ENCODE results near the gene COL24A1.

COL24A1 gene

DNA sequence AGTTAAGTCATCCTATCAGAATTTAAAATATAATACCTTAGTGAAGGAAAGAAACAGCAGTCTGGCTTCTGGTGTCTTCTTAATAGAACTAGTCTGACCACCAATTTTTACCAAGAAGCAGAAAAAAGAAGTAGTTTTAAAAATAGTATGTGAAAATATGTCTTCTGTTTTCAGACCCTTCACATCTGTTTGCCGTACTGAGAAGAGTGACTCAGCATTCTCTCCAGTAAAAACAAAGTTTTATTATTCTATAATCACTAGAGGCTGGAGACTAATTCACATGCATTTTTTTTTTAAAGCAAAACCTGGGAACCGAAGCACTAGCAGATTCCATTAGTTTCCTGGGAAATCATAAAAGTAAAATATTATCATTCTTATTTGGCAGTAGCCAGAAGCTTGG lies 163.8 kb downstream of the COL24A1 start:
- no peak overlapping the region for H3K27ac ChIP-seq
- no peak overlapping the region for H3K4me3 ChIP-seq (ENCODE audit: low read depth, low read length)
- no peaks in the 10 kb centered on the region for H3K36me3 ChIP-seq
- no peaks in the 10 kb centered on the region for H3K9me3 ChIP-seq (ENCODE audit: severe bottlenecking)
- no peaks in the 10 kb centered on the region for H3K27me3 ChIP-seq (ENCODE audit: insufficient read depth, low read depth, severe bottlenecking)
- DNase-seq, result no peak
- TF ChIP-seq, protein P1, sequence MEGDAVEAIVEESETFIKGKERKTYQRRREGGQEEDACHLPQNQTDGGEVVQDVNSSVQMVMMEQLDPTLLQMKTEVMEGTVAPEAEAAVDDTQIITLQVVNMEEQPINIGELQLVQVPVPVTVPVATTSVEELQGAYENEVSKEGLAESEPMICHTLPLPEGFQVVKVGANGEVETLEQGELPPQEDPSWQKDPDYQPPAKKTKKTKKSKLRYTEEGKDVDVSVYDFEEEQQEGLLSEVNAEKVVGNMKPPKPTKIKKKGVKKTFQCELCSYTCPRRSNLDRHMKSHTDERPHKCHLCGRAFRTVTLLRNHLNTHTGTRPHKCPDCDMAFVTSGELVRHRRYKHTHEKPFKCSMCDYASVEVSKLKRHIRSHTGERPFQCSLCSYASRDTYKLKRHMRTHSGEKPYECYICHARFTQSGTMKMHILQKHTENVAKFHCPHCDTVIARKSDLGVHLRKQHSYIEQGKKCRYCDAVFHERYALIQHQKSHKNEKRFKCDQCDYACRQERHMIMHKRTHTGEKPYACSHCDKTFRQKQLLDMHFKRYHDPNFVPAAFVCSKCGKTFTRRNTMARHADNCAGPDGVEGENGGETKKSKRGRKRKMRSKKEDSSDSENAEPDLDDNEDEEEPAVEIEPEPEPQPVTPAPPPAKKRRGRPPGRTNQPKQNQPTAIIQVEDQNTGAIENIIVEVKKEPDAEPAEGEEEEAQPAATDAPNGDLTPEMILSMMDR (IDR thresholded peaks at IDR 0.05; ENCODE audit: low read depth, low read length), result no peak

- Histone ChIP-seq H3K27ac (no peak overlapping the region), H3K9me3 (ENCODE audit: severe bottlenecking) (no peaks in the 10 kb centered on the region), H3K27me3 (ENCODE audit: insufficient read depth, low read depth, severe bottlenecking) (no peaks in the 10 kb centered on the region), H3K36me3 (no peaks in the 10 kb centered on the region), H3K4me3 (ENCODE audit: low read depth, low read length) (no peak overlapping the region)
- TF ChIP-seq, protein P1 (IDR thresholded peaks at IDR 0.05; ENCODE audit: low read depth, low read length), result no peak
- no peak for DNase-seq
These were observed 165.3 kb downstream of the COL24A1 start for GRCh38 chr1:85991261-85991660.

- Histone ChIP-seq H3K9me3 (ENCODE audit: severe bottlenecking) (no peaks in the 10 kb centered on the region), H3K27me3 (ENCODE audit: insufficient read depth, low read depth, severe bottlenecking) (no peaks in the 10 kb centered on the region), H3K36me3 (no peaks in the 10 kb centered on the region), H3K4me3 (ENCODE audit: low read depth, low read length) (no peak overlapping the region), H3K27ac (no peak overlapping the region)
- DNase-seq, result no peak
- TF ChIP-seq, protein P1 (IDR thresholded peaks at IDR 0.05; ENCODE audit: low read depth, low read length), result no peak
These were observed 171.9 kb downstream of the COL24A1 start for GRCh38 chr1:85984636-85985035.

- TF ChIP-seq, protein P1 (IDR thresholded peaks at IDR 0.05; ENCODE audit: low read depth, low read length), result no peak
- no peak overlapping the region for H3K4me3 ChIP-seq (ENCODE audit: low read depth, low read length)
- H3K27me3 ChIP-seq (ENCODE audit: insufficient read depth, low read depth, severe bottlenecking), result no peaks in the 10 kb centered on the region
- DNase-seq, result no peak
- no peaks in the 10 kb centered on the region for H3K36me3 ChIP-seq
- H3K9me3 ChIP-seq (ENCODE audit: severe bottlenecking), result no peaks in the 10 kb centered on the region
- H3K27ac ChIP-seq, result no peak overlapping the region
These were observed 173.3 kb downstream of the COL24A1 start for GRCh38 chr1:85983316-85983715.

DNA sequence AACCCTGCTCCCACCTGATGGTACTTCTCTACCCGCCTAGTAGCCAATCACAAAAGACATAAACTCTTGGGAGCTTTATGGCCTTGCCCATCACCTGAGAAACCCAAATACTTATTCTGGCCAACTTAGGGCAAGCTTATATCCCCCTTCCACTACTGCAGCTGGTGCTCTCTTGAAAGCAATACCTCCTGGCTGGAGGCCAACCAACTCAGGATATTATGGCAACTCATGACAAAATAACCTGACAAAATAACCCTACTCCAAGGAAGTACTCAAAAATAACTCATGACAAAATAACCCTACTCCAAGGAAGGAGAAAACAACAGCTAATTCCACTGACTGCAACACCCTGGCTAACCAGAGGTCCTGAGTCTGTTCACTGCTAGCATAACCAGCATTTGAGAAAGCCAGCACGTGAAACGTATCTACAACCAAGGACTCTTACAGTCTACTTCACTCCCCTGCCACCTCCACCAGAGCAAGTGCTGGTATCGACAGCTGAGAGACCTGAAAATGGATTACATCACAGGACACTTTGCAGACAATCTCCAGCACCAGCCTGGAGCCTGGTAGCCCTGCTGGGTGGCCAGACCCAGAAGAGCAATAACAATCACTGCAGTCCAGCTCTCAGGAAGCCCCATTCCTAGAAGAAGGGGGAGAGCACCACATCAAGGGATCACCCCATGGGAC lies 179.9 kb downstream of the COL24A1 start:
- no peak for DNase-seq
- no peaks in the 10 kb centered on the region for H3K27me3 ChIP-seq (ENCODE audit: insufficient read depth, low read depth, severe bottlenecking)
- TF ChIP-seq, protein P1 (IDR thresholded peaks at IDR 0.05; ENCODE audit: low read depth, low read length), result no peak
- H3K9me3 ChIP-seq (ENCODE audit: severe bottlenecking), result no peaks in the 10 kb centered on the region
- no peak overlapping the region for H3K4me3 ChIP-seq (ENCODE audit: low read depth, low read length)
- no peak overlapping the region for H3K27ac ChIP-seq
- H3K36me3 ChIP-seq, result no peaks in the 10 kb centered on the region

DNA sequence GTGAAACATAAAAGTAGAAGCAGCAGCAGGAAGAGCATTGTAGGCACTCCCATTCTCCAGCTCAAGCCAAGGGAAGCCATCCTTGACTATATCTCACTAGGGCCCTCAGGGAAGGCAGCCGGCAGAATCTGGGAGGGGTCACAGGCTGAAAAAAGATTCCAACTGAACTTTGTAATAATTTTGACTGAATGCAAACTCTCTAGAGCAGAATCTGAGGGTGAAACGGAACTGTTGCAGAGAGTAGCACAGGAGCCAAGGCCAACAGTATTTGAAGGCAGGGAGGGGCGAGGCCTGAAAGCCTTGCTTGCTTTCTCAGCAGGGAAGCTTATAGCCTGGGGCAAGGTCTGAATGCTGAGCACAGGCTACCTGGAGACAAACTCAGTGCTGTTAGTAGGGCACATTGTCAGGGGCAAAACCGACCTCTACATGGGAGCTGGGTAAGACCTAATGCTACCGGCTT lies 180.6 kb downstream of the COL24A1 start:
- Histone ChIP-seq H3K4me3 (ENCODE audit: low read depth, low read length) (no peak overlapping the region), H3K9me3 (ENCODE audit: severe bottlenecking) (no peaks in the 10 kb centered on the region), H3K27ac (no peak overlapping the region), H3K27me3 (ENCODE audit: insufficient read depth, low read depth, severe bottlenecking) (no peaks in the 10 kb centered on the region), H3K36me3 (no peaks in the 10 kb centered on the region)
- TF ChIP-seq, protein P1 (IDR thresholded peaks at IDR 0.05; ENCODE audit: low read depth, low read length), result no peak
- no peak for DNase-seq

All from WERI-Rb-1 (cell line).